D721Med (cell line): Measurements from ENCODE around the gene PIGT.

Experiments used
- DNase-seq: peaks from one replicate; pipeline ENCODE4 v3.0.0; 2011; ENCODE audit warnings: low spot score; ENCODE audit not compliant: insufficient read length
- FAIRE-seq: peaks from 2 replicates; lab custom pipeline; 2011; peaks lifted over from hg19 to GRCh38; lab: Jason Lieb, UNC
- CTCF ChIP-seq: IDR thresholded peaks from 2 replicates; pipeline ENCODE4 v1.5.1; 2012; ENCODE audit warnings: mild to moderate bottlenecking, control low read depth; ENCODE audit not compliant: insufficient read depth; ENCODE audit errors: missing control alignments

Gene PIGT

GRCh38 chr20:45452772-45453691 is 37.1 kb downstream of the PIGT start:
- no peak for TF ChIP-seq CTCF
- DNase-seq (no peak), FAIRE-seq (no peak)

GRCh38 chr20:45456632-45457031 is 40.7 kb downstream of the PIGT start:
- FAIRE-seq (no peak), DNase-seq (no peak)
- TF ChIP-seq CTCF = peak; percentile 41

GRCh38 chr20:45459606-45460005 is 43.7 kb downstream of the PIGT start:
- no peak for TF ChIP-seq CTCF
- DNase-seq (no peak), FAIRE-seq (no peak)

GRCh38 chr20:45461225-45461624 is 45.3 kb downstream of the PIGT start:
- DNase-seq = no peak
- no peak for FAIRE-seq
- no peak for TF ChIP-seq CTCF

GRCh38 chr20:45462711-45463509 is 47.0 kb downstream of the PIGT start:
- TF ChIP-seq CTCF = no peak
- FAIRE-seq = no peak
- no peak for DNase-seq

- no peak for TF ChIP-seq CTCF
- no peak for FAIRE-seq
- DNase-seq = no peak
These were observed 47.8 kb downstream of the PIGT start for GRCh38 chr20:45463709-45464108.
